IMR-90 (cell line): Measurements from ENCODE around the gene SRRM1. TPM values are rescaled to one million over a fixed set of nuclear protein-coding genes. Genes with fewer than 3 reads are reported as not detected.

Experiments used
- ATAC-seq: fragments of 200-7000 bp; cut with Tn5 transposase; 2 replicates; pipeline ENCODE4 v1.9.1; 2020; ENCODE audit warnings: low read depth, mild to moderate bottlenecking, moderate library complexity
- BruUV-seq: library from RNA; stranded (reverse); fragments of 400-500 nt; replicated peaks from 2 replicates; lab custom pipeline; 2021; lab: Mats Ljungman, UMichigan
- CTCF ChIA-PET: fragments of 300-600 bp; formaldehyde crosslinking; extraction: SDS; loops from one replicate; lab custom pipeline; 2021; ENCODE audit warnings: antibody characterized with exemption; lab: Yijun Ruan, JAX
- POLR2A ChIA-PET: fragments of 300-600 bp; sonication (Branson Sonifier 250); formaldehyde crosslinking; loops from one replicate; lab custom pipeline; 2022; ENCODE audit warnings: antibody characterized with exemption; ENCODE audit not compliant: unreplicated experiment; lab: Charles Lee
- DNase-seq: peaks from one replicate; pipeline ENCODE4 v3.0.0; 2013
- H2AFZ ChIP-seq: replicated peaks from 2 replicates; pipeline ENCODE3; 2013; ENCODE audit warnings: low read length, mild to moderate bottlenecking; ENCODE audit not compliant: poor library complexity
- H2AK5ac ChIP-seq: 2 replicates; pipeline ENCODE4 v1.6.1; 2013; ENCODE audit warnings: low read depth, low read length, inconsistent platforms
- H2AK9ac ChIP-seq: replicated peaks from 2 replicates; pipeline ENCODE3; 2013; ENCODE audit warnings: mild to moderate bottlenecking, low read depth, low read length, moderate library complexity; ENCODE audit not compliant: poor library complexity
- H2BK120ac ChIP-seq: 2 replicates; pipeline ENCODE4 v1.6.1; 2013; ENCODE audit warnings: low read depth, low read length, inconsistent platforms
- H2BK15ac ChIP-seq: 3 replicates; pipeline ENCODE4 v1.6.1; 2013; ENCODE audit warnings: low read depth, low read length, inconsistent platforms
- H2BK20ac ChIP-seq: 2 replicates; pipeline ENCODE4 v1.6.1; 2013; ENCODE audit warnings: low read depth, mild to moderate bottlenecking, inconsistent platforms, low read length, moderate library complexity
- H2BK5ac ChIP-seq: 2 replicates; pipeline ENCODE4 v1.6.1; 2013; ENCODE audit warnings: mild to moderate bottlenecking, low read depth, low read length, inconsistent platforms; ENCODE audit not compliant: poor library complexity, severe bottlenecking
- H3K14ac ChIP-seq: replicated peaks from 2 replicates; pipeline ENCODE4 v1.6.1; 2013; ENCODE audit warnings: low read depth, low read length, inconsistent platforms
- H3K18ac ChIP-seq: 2 replicates; pipeline ENCODE4 v1.6.1; 2013; ENCODE audit warnings: low read depth, low read length, control low read depth
- H3K23ac ChIP-seq: 2 replicates; pipeline ENCODE4 v1.6.1; 2013; ENCODE audit warnings: low read depth, low read length, inconsistent platforms
- H3K27ac ChIP-seq: 2 replicates; pipeline ENCODE4 v1.5.1; 2013; ENCODE audit warnings: mild to moderate bottlenecking, control low read depth, low read length; ENCODE audit not compliant: insufficient read depth
- H3K27me3 ChIP-seq: 2 replicates; pipeline ENCODE4 v1.6.1; 2013; ENCODE audit warnings: low read length; ENCODE audit not compliant: control insufficient read depth, insufficient read depth
- H3K36me3 ChIP-seq: 2 replicates; pipeline ENCODE4 v1.6.1; 2013; ENCODE audit warnings: low read length, mixed read lengths; ENCODE audit not compliant: control insufficient read depth, insufficient read depth
- H3K4ac ChIP-seq: 2 replicates; pipeline ENCODE4 v1.6.1; 2013; ENCODE audit warnings: low read depth, low read length, inconsistent platforms
- H3K4me1 ChIP-seq: 2 replicates; pipeline ENCODE4 v1.6.1; 2013; ENCODE audit warnings: low read length, mixed read lengths; ENCODE audit not compliant: control insufficient read depth, insufficient read depth
- H3K4me2 ChIP-seq: 2 replicates; pipeline ENCODE4 v1.6.1; 2013; ENCODE audit warnings: low read depth, mild to moderate bottlenecking, control low read depth, low read length, moderate library complexity
- H3K4me3 ChIP-seq: 2 replicates; pipeline ENCODE4 v1.5.1; 2013; ENCODE audit warnings: low read depth, mild to moderate bottlenecking, control low read depth, low read length, moderate library complexity; ENCODE audit not compliant: insufficient read depth
- H3K56ac ChIP-seq: 2 replicates; pipeline ENCODE4 v1.6.1; 2013; ENCODE audit warnings: low read length, inconsistent platforms; ENCODE audit not compliant: insufficient read depth; ENCODE audit errors: extremely low read depth
- H3K79me1 ChIP-seq, 2 experiments: 2 replicates each; pipeline ENCODE4 v1.6.1; 2013; ENCODE audit warnings: low read length in 2 of 2, inconsistent platforms in 1 of 2, low read depth in 1 of 2
- H3K9ac ChIP-seq: 2 replicates; pipeline ENCODE4 v1.6.1; 2013; ENCODE audit warnings: low read depth, low read length, control low read depth
- H3K9me1 ChIP-seq: 2 replicates; pipeline ENCODE4 v1.6.1; 2013; ENCODE audit warnings: low read length, inconsistent platforms; ENCODE audit not compliant: insufficient read depth
- H3K9me3 ChIP-seq: 2 replicates; pipeline ENCODE4 v1.6.1; 2013; ENCODE audit warnings: low read length; ENCODE audit not compliant: control insufficient read depth, insufficient read depth
- H4K20me1 ChIP-seq: 2 replicates; pipeline ENCODE4 v1.6.1; 2013; ENCODE audit warnings: low read length, inconsistent platforms; ENCODE audit not compliant: insufficient read depth
- H4K5ac ChIP-seq: 2 replicates; pipeline ENCODE4 v1.6.1; 2013; ENCODE audit warnings: mild to moderate bottlenecking, low read depth, low read length, control low read depth
- H4K8ac ChIP-seq, 2 experiments: 2 replicates each; pipeline ENCODE4 v1.6.1; 2013; ENCODE audit warnings: low read depth in 2 of 2, low read length in 2 of 2, control low read depth in 1 of 2, inconsistent platforms in 1 of 2
- H4K91ac ChIP-seq: 2 replicates; pipeline ENCODE4 v1.6.1; 2013; ENCODE audit warnings: low read depth, low read length, inconsistent platforms; ENCODE audit not compliant: insufficient read depth
- CEBPB ChIP-seq: IDR thresholded peaks from 2 replicates; pipeline ENCODE4 v1.6.1; 2012; ENCODE audit warnings: low read depth, low read length, improper control_type of control experiment
- MXI1 ChIP-seq: IDR thresholded peaks from 2 replicates; pipeline ENCODE4 v1.6.1; 2012; ENCODE audit warnings: low read depth, mild to moderate bottlenecking, low read length, moderate library complexity, borderline replicate concordance
- NFE2L2 ChIP-seq: fragments of 150-350 bp; IDR thresholded peaks from 2 replicates; pipeline ENCODE4 v1.6.1; 2016; ENCODE audit warnings: low read depth, mild to moderate bottlenecking, low read length
- WGBS, 2 experiments: methylation state at CpG; one replicate each; pipeline versions ENCODE4 v1.1.5 to v1.1.7; 2013; ENCODE audit warnings: missing lambda C conversion rate in 2 of 2; ENCODE audit not compliant: insufficient read length in 1 of 2; ENCODE audit errors: extremely low coverage in 2 of 2; 5-methylcytosine and 5-hydroxymethylcytosine counted together
- dilution Hi-C: fragments of 300-500 bp; cut with HindIII; formaldehyde crosslinking; loops from one replicate; pipeline ENCODE4 v1.14.3; 2018; ENCODE audit warnings: low sequenced_read_pairs; ENCODE audit not compliant: unreplicated experiment
- in situ Hi-C: fragments of 300-500 bp; cut with MboI; formaldehyde crosslinking; loops from 3 replicates; pipeline ENCODE4 v1.14.3; 2019; ENCODE audit warnings: low sequenced_read_pairs, inconsistent platforms, mixed read lengths
- intact Hi-C: fragments of 100-400 bp; cut with micrococcal nuclease; formaldehyde crosslinking; loops from 2 replicates; pipeline ENCODE4 v1.10.0; 2022
- polyA plus RNA-seq, 3 experiments: library from polyadenylated mRNA; depleted of rRNA; stranded (reverse); fragments of >200 nt; gene quantifications; 2 replicates each; pipeline ENCODE4 v1.2.3, GENCODE V29; 2012; ENCODE audit warnings: low replicate concordance in 1 of 3
- total RNA-seq: library from RNA; depleted of rRNA; stranded (reverse); fragments of >200 nt; gene quantifications from 2 replicates; pipeline ENCODE4 v1.2.3, GENCODE V29; 2012

SRRM1 gene
- total and polyA plus RNA-seq, 2 of the 4 experiments (the other 2 are of a cell fraction) = 13.6 to 94.1 TPM

- no peak for TF ChIP-seq MXI1
Measured at GRCh38 chr1:24636661-24637357, 6.3 kb upstream of the SRRM1 start (continued).

- POLR2A ChIA-PET = no interaction called here
- no peak overlapping the region for H2BK5ac ChIP-seq
- H3K4me1 ChIP-seq = peaks cover 6% of the 10 kb centered on the region
- CTCF ChIA-PET = interaction anchor here (1.1 kb wide), 1 partner anchor 46 kb away, joined by 3 read pairs; no protein-coding TSS in a partner anchor
- no peak overlapping the region for H3K4me3 ChIP-seq
- H3K14ac ChIP-seq = no peak overlapping the region
- no peak overlapping the region for H2AK9ac ChIP-seq
- H4K91ac ChIP-seq = no peak overlapping the region
- DNase-seq = no peak
- H2AFZ ChIP-seq = no peak overlapping the region
- H2BK120ac ChIP-seq = no peak overlapping the region
- H3K27ac ChIP-seq = no peak overlapping the region
- no peak overlapping the region for H3K4ac ChIP-seq
- in situ Hi-C loops (loop anchor here (10.0 kb wide), 1 partner anchor 244 kb away; no protein-coding TSS in a partner anchor), dilution Hi-C loops (no loop called here), intact Hi-C loops (loop anchor here (5.0 kb wide), 1 partner anchor 97 kb away; no protein-coding TSS in a partner anchor)
- H3K23ac ChIP-seq = no peak overlapping the region
- H3K56ac ChIP-seq = no peak overlapping the region
- no peak overlapping the region for H3K9ac ChIP-seq
- no peaks in the 10 kb centered on the region for H3K9me3 ChIP-seq
- no peak overlapping the region for H4K8ac ChIP-seq
- peaks cover 6% of the 10 kb centered on the region for H3K9me1 ChIP-seq
- H3K4me2 ChIP-seq = no peak overlapping the region
- H4K5ac ChIP-seq = no peak overlapping the region
- H3K79me1 ChIP-seq = peaks cover 5 to 9% of the 10 kb centered on the region in 2 experiments; a peak in 3 of 4 replicates
- no TSS peak for BruUV-seq
- no peak overlapping the region for H2AK5ac ChIP-seq
- H2BK20ac ChIP-seq = no peak overlapping the region
- TF ChIP-seq NFE2L2 = no peak
- 0 out of 2 replicates have a peak, but pooled peaks have one; percentile 45 for TF ChIP-seq CEBPB
- H3K27me3 ChIP-seq = peaks cover 10% of the 10 kb centered on the region
- no peak overlapping the region for H2BK15ac ChIP-seq
- no CpG with 5 or more reads among the region's 2 CpGs for WGBS, 2 experiments
- H3K36me3 ChIP-seq = no peaks in the 10 kb centered on the region
- H3K18ac ChIP-seq = no peak overlapping the region
- ATAC-seq = no peak
- H4K20me1 ChIP-seq = peaks cover 9% of the 10 kb centered on the region
Measured at GRCh38 chr1:24639094-24639493, 4.0 kb upstream of the SRRM1 start.
